Raji (cell line): ENCODE results near the gene MRPS24.

Source experiments
- POLR2A ChIP-seq: IDR thresholded peaks from 2 replicates; pipeline ENCODE4 v1.6.1; 2011; ENCODE audit warnings: low read depth, low read length, control low read depth; ENCODE audit not compliant: insufficient read depth

MRPS24 gene

DNA sequence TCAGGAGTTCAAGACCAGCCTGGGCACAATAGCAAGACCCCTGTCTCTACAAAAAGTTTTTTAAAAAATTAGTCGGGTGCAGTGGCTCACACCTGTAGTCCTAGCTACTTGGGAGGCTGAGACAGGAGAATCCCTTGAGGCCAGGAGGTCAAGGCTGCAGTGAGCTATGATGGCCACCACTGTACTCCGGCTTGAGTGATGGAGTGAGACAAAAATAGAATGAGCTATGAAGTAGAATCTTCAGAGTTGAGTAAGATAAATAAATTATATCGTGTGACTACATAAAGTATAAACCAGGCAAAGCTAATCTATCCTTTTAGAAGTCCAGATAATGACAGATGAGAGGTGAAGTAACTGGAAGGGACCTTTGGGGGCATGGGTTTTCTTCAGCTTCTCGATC, 15.3 kb upstream of the MRPS24 start:
- no peak for TF ChIP-seq POLR2A

DNA sequence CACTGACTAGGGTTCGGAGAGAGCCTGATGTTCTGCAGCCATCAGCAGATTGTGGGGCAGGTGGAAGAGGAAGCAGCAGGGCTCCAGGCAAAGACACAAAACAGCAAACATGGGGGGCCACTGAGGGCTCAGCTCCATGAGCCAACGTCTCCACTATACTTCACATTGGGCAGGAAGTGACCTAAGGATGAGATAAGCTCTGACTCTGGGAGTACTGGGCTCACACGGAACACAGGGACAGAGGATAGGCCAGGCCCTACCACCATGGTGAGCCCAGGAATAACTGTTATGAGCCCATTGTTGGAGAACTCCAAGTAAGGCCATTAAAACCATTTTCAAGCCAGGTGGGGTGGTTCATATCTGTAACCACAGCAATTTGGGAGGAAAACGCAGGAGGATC, 14.9 kb upstream of the MRPS24 start:
- TF ChIP-seq POLR2A: no peak

- no peak for TF ChIP-seq POLR2A
These were observed 11.3 kb upstream of the MRPS24 start for GRCh38 chr7:43880596-43880995.

DNA sequence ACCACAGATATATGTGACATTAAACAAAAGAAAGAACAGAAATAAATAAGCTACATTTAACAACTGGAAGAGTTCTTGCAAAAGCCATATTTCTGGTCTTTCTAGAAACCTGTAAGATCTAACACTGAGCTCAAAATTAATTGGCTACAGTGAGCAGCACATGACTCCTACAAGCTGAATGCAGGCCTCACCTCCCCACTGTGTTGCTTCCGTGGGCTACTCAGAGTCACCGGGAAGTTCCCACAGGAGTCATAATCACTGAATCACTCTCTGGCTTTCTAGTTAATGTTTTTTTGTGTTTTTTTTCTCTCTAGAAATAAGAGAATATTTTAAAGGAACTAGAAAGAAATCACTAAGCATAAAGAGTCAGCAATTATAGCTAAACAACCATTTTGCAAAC, 10.2 kb upstream of the MRPS24 start:
- no peak for TF ChIP-seq POLR2A

- no peak for TF ChIP-seq POLR2A
These were observed 9.6 kb upstream of the MRPS24 start for GRCh38 chr7:43878867-43879266.

DNA sequence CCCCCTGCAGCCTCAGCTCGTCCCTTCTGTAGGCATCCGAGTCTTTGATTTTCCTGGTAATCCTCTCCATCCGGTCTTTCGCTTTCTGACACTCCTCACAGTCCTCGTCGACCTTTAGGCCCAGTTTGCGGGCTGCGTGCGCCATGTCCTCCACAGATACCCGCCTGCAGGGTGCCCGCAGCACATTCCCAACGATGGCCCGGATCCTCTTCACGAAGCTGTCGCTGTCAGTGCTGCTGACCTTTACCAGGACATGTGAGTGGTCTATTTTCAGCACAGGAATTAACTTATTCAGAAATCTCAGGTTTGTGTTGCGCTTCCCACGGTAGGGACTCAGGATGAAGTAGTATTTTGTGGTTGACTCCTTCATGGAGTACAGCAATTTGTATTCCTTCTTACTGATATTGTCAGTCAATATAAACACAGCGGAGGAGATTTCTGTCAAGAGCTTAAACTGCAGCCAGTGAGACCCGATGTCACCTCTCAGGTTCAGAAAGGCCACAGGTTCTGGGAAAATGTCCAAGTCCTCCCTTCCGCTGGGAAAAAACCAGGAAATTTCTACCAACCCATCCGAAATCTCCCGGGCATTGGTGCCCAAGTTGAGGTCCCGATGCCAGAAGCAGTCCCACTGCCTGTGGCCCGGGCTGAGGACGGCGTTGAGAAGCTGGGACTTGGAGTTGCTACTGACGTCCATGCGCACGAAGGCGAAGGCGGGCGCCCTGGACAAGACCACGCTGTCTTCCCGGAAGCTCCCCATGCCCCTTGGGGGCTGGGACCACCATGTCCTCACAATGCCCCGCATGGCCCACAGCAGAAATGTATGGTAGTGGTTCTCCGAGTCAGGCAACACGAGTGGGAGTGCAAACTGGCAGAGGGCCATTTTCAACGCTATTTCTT, 8.9 kb upstream of the MRPS24 start:
- no peak for TF ChIP-seq POLR2A

DNA sequence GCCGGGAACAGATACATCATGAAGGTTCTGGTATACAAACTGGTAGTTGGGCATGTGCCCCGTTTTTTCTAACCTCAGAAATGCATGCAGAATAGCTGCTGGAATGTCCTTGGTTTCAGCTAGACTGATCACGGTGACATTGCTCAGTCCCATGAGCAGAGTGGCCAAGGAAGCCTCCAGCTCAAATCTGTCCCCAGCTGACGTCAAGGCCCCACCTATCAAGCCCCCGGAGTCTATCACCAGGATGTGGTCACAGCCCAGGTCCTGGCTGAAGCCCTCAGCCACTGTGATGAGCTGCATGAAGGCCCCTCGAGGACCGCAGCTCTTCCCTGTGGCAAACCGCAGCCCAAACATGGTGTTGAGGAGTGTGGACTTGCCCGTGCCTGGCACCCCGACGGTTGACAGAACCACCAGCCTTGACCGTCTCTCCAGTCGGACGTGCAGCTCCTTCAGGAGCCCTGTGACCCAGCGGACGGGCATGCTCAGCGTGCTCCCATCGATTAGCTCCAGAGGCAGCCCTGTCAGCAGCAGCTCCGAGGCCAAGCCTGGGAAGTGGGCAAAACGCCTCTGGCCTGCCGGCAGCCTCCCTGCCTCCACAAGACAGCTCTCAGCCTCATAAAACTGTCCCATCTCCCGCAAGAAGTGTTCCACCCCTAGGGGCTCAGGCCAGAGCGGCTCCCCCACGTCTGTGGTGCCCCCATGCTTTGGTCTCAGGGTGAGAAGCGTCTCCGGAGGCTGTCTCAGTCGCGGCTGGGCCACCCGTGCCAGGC, 7.8 kb upstream of the MRPS24 start:
- no peak for TF ChIP-seq POLR2A

- TF ChIP-seq POLR2A: no peak
These were observed 6.9 kb upstream of the MRPS24 start for GRCh38 chr7:43876241-43876640.

- no peak for TF ChIP-seq POLR2A
These were observed 4.0 kb upstream of the MRPS24 start for GRCh38 chr7:43873300-43873699.

DNA sequence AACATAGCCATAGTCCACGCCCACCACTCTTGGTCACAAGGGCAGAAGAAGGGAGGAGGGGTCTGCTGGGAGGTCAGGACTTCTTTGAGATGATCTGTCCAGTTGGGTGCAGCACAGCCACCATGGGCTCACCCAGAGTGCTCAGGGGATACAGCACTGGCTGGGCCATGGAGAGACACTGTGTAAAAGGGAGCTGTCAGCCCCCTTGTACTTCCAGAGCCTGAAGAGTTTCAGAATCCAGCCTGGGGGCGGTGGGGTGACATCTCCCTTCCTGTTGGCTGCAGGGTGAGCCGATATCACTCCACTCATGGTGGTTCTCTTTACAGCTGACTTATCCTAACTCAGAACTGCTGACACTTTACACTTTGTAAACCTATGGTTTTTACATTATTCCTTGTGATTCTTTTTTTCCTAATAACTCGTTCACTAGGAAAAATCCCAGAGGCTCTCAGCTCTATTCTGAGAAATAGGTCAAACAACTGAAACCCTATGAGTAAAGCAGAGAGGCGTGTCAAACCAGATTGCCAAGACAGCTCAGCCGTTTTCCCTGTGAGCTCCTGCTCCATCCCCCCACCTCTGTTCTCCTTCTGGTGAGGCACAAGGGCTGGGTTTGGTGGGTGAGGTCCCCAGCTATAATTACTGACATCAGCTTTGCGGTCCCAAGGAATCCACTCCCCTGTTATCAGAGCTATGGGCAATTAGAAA, 3.2 kb upstream of the MRPS24 start:
- TF ChIP-seq POLR2A: no peak

DNA sequence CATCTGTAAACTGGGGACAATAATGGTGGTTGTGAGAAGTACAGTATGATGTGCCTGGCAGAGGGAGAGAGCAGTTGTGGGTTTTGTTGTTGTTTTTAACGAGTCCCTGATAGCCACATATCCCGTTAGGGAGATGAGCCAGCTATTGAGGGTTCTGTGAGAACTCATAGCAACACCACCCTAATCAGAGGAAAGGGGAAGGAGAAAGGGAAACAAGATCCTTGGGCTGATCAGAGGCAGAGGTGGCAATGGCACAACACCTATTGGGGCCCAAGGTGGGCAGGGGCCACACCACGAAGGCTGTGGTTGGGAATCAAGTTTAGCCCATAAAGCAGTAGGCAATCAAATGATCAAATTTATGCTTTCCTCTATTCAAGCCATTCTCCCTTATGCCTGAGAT, 1.7 kb upstream of the MRPS24 start:
- TF ChIP-seq POLR2A: no peak

GRCh38 chr7:43870316-43870715, 999 bp upstream of the MRPS24 start:
- no peak for TF ChIP-seq POLR2A

DNA sequence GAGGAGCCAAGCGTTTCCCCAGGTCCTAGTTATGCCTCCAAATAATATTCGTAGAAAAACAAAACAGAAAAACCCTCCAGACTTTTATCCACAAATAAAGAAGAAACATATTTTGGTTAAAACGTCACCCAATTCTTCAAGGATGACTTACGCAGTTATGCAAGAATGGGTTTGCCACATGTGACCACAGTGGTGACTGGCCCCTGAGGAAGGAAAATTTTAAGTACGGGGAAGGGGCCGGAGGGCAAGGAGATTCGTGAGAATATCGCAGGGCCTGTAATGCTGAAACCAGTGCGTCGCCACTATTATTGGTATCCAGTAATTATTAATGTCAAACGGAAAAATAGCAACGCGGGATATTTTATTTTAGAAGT, 537 bp upstream of the MRPS24 start:
- TF ChIP-seq POLR2A: no peak

DNA sequence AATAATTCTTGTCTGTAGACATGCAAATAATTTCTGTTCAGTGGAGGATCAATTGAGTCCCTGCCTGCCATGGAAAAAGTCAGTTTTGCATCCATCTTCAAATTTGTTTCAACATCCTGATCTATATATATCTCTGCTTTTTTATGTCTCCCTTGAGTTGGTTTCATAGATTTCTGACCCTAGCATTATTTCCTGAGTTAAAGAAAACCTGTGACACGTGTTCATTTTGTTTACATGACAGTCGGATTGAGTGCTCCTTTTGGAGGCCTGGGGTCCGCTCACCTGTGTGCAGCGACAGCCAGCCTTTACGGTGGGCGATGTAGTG, 674 bp downstream of the MRPS24 start:
- TF ChIP-seq POLR2A: no peak

DNA sequence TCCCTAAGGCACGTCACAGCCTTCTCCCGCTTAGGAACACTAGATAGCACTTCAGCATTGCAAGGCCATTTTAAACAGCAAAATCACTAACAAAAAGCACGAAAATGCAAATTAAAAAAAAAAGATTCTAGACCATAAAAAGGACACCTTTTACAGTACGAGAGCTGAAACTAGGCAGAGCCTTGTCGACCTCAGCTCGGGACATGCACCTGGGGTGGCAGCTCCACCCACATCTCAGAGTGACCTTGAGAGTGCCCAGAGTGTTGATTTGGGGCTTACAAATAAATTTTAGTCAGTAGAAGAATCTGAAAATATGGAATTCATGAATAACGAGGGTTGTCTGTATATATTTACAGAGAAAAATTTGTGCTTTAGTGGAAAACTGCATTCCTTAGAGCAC, 1.1 kb downstream of the MRPS24 start:
- TF ChIP-seq POLR2A: no peak

DNA sequence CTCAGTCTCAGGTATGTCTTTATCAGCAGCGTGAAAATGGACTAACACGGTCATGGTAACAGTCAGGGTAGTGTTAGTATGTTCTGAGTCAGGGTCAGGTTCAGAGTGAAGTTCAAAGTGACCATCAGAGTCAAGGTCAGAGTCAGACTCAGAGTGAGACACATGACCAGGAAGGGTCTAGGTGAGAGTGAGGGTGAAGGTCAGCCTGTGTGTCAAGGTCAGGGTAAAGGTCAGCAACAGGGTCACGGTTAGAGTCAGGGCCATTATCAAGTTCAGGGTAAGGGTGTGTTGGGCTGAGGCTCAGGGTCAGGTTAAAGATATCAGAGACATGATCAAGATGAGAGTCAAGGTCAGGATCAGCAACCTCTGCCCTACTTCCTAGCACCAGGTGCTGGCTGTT, 4.0 kb downstream of the MRPS24 start:
- TF ChIP-seq POLR2A: no peak
